ENCODE results near the gene MMP24.

GRCh38 chr20:35269055-35269781 is 42.7 kb downstream of the MMP24 start:
- TF ChIP-seq CTCF (conservative IDR thresholded peaks at IDR 0.05) = peak; percentile 95
- peak; percentile 12; the same call in 1 of the 2 replicates for TF ChIP-seq ZFX (IDR thresholded peaks at IDR 0.05)
